CMK (cell line): ENCODE measurements around the gene KBTBD2.
"Not testable (repeated sequence)": the region's sequence is repeated elsewhere in the genome, so short reads cannot be mapped to it uniquely, and the experiment has no call there.

Source experiments
- DNase-seq: peaks from one replicate; pipeline ENCODE4 v3.0.0-alpha.2; 2010; ENCODE audit warnings: low read depth

Gene KBTBD2

DNA sequence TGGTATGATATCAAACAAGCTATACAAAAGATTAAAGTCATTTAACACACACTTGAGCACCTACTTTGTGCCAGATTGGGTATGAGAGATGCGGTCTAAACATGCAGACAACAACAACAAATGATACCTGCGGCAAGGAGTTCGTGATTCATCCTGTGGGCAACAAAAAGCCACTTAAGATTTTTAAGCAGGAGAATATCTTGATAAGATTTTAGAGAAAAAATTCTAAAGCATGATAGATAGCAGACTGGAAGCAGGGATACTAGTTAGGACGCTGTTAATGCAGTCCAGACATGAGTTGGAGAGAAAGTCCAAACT, 1.6 kb upstream of the KBTBD2 start:
- DNase-seq, result no peak

DNA sequence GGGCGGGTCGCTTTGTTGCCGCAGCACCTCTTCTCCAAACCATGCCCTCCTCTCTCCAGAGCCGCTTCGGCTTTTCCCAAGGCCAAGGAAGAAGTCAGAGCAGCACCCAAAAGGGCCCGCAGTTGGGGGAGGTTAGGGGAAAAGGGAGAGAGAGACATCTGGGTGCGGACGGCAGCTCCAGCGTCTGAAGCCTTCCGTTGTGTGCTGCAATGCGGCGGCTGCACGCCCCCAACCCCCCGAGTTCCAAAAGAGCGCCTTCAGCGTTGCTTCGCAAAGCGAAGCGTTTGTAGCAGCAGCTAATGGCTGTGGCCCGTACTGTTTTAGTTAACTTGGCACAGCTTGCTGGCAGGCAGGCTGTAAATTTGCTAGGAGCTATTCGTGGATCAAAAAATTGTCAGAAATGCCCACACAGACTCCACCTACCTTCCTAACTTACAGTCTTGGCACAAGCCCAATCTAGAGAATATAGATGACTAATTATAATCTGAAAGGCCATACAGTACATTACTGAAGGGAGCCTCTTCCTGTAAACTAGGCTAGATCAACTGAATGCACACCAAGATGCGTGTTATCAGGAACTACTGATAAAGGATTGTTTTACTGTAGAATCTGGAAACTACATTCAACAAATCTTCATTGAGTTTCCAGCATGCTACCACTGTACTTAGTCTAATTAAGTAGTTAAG, 1.1 kb upstream of the KBTBD2 start:
- no peak for DNase-seq

DNA sequence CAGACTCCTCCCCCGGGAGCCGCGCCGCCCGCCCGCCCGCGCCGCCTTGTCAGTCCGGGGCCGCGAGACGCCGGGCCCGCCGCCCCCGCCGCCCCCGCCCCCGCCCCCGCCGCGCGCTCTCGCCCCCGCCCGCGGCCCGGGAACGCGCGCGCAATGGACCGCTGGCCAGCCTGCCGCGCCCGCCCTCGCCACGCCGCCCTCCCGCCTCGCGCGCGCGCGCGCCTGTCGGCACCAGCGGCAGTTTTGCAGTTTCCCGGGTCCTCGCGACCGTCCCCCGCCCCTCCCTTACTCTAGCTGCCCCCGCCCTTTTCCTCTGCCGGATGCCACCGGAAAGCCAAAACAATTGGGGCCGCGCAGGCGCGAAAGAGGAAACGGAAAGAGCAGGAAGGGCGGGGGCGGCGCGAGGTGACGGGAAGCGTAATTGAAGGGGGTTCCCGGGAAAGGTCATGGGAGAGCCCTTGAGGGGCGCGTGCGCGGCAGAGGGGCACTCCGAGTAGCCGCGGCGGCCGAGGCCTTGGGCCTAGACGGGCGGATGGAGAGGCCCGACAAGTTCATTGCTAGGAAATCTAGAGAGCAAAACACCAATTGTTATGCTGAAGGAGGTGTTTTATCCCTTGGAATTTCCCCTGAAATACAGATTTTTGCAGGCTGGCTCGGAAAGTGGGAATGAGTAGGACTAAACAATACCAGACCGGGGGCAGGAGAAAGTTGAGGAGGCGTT, 400 bp upstream of the KBTBD2 start:
- DNase-seq, result peak; percentile 83

DNA sequence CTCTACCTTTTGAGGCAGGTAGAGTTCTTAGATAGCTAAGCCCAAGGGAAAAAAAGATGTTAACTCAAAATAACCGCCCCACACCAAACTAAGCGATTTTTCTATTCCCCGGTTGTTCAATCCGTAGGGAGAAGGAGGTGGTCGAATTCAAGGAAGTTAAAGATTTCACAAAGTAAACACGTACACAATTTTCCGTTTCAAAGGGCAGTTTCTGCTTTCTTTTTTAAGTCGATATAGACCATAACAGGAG, 842 bp downstream of the KBTBD2 start:
- DNase-seq, result no peak

DNA sequence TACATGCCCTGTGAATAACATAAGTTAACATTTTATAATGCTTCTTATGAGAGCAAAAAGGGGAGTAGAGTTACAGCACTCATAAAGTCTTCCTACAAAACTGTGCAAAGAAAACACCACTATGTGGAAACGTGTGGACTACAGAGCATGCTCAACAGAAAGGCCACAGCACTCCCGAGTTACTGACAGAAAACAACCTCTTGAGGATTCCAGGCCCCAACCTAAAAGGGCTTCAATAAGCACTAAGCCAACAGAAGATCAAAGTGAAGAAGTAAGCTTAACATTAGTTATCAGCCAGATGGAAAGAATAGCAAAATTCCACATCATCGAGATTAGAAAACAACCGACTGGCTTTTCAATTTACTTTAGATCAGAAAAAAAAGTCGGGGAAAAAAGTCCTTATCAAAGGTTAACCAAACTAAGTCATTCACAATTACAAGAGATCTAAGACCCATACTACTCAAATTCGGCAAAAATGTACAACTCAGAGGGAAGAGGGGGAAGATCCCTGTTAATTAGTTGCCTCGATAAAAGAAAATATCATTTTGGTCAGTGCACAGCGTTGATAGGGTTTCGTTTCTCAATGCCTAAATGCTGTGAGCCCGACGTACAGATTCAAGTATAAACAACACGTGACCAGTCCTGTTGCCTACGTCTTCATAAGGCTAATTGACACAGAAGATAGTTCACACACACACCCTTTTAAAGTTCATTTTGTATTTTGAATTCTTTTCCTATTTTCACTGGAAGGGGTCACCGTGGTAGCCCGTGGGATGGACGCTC, 1.4 kb downstream of the KBTBD2 start:
- DNase-seq, result no peak

DNA sequence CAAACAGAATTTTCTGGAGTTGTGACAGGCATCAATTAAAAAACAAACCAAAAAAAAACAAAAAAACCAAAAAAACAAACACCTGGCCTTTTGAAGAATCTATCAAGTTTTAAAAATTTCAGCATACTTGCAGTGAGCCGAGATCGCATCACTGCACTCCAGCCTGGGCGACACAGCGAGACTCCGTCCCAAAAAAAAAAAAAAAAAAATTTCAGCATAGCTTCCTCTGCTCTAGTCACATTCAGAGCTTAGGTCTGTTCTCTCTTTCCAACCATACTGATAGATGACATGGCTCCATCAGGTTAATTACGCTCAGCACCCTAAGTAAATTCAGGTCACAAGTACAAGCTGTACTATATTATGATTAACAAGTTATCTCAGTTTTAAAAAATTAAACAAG, 3.1 kb downstream of the KBTBD2 start:
- no peak for DNase-seq

DNA sequence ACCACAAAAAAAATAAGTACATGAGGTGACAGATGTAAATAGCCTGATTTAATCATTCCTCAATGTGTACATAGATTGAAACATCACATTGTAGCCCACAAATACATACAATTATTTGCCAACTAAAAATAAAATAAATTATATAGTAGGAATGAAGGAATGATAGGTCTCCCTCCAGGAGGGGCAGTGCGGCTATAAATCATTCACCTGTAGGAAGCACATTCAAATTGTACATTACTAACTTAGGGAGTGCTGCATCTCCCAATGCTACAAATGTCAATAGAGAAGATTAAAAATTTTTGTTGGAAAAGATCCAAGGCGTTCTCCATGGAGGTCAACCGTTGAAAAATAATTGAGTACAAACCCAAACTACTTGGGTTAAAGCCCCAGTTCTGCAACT, 4.2 kb downstream of the KBTBD2 start:
- no peak for DNase-seq

DNA sequence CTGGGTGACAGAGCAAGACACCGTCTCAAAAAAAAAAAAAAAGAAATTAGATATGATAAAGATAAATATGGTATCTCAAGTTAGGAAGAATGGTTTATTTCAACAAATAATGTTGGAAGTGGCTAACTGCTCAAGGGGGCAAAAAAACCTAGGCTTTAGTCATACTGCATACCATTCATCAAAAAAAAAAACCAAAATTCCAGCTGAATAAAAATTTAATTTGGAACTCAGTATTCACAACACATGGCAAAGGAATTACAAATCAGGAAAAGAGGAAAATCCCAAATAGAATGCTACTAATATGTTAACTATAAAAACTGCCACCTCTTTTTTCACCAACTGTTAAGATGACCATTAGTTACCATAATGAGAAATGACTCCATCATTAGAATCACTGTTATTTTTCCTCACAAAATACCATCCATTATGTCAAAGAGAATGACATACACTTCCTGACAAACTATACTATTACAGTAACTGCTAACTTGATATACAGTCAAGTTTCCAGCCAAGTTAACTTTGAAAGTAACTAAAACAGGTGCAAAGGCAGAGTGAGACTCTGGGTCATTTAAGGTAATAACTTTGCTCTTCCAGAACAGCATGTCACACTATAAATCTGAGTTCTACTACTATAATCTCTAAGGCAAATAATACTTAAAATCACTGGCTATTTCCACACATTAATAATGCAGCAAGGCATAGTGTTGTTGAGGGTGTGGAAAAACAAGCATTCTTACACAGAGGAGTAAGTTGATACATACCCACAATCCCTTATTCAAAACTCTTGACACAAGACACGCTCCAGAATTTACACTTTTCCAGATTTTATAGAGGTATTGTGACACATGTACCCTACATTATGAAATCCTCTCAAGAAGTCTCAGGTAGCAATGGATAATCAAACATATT, 10.2 kb downstream of the KBTBD2 start:
- DNase-seq, result no peak

DNA sequence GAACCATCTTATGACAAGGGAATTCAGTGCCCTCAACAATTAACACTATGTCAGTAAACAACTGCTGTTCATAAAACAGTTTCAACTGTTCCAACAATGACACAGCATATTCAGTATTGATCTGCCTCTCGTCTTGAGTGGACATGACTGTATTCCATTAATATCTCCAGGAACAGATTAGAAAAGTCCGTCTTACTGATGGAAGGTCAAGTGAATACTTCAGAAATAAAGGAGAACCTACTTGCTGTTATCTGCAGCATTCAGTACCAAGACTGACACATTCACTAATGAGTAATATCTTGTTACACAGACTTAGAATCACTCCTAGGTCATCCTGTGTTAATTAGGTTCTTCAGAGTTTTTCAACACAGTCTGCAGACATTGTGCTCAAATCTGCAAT, 12.1 kb downstream of the KBTBD2 start:
- DNase-seq, result no peak

DNA sequence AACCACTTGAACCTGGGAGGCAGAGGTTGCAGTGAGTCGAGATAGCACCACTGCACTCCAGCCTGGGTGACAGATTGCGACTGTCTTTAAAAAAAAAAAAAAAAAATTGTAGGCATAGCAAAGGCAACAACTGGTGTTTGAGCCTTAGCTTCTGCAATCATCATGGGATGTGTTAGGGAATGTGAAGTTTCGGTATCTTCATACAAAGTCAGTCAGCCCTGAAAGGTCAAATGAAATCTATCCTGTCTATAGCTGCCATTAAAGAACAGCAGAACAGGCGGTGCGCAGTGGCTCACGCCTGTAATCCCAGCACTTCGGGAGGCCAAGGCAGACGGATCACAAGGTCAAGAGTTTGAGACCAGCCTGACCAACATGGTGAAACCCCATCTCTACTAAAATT, 13.5 kb downstream of the KBTBD2 start:
- DNase-seq, result not testable (repeated sequence)

DNA sequence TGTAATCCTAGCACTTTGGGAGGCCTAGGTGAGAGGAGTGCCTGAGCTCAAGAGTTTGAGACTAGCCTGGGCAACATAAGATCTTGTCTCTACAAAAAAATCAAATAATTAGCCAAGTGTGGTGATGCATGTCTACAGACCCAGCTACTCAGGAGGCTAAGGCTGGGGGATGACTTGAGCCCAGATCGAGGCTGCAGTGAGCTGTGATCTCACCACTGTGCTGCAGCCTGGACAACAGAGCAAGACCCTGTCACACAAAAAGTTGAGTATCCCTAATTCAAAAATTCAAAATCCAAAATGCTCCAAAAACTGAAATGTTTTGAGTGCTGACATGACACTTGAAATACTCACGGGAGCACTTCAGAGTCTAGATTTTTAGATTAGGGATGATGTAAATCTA, 19.1 kb downstream of the KBTBD2 start:
- no peak for DNase-seq

DNA sequence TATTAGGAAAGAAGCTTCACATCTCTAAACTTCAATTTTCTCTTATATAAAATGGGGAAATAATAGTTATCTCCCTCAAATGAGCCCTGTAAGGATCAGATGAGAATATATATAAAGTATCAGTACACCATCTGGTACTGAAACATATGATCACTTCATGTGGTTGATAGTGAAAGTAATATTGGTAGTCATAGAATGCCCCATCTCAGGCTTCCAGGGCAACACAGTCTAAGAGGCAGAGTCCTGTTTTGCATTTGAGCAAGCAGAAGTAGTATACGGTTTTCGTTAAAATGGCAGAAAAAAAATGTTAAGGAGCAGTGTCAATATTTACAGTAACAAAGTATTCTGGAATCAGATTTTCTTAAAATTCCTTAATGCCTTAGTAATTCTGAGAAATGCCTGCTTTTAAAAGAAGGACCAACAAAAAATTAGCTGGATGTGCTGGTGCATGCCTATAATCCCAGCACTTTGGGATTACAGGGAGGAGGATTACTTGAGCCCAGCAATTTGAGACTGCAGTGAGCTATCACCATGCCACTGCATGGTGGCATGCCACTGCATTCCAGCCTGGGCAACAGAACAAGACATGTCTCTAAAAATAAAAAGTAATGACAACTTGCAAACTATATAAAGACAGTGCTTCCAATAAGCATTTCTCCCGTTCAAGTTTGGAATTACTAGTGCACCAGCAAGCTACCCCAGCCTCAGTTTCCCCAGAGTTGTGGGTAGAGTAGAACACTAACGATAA, 19.8 kb downstream of the KBTBD2 start:
- no peak for DNase-seq

DNA sequence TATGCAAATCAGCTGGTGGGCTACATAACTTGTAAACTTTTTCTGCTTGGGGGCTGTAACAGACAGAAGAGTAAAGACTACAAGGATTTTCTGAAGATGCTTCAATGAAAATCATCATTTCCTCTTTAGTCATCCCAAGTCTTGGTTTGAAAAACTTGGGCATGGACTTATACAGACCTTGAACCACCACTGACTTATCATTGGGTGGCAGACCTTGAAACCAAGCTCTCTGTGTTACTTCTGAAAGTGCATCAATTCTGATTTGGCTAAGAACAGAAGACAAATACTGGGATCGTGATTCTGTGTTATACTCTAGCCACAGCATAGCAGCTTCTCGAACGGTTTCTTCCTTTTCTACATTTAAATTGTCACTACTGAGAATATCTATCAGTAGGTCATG, 21.3 kb downstream of the KBTBD2 start:
- DNase-seq, result no peak

DNA sequence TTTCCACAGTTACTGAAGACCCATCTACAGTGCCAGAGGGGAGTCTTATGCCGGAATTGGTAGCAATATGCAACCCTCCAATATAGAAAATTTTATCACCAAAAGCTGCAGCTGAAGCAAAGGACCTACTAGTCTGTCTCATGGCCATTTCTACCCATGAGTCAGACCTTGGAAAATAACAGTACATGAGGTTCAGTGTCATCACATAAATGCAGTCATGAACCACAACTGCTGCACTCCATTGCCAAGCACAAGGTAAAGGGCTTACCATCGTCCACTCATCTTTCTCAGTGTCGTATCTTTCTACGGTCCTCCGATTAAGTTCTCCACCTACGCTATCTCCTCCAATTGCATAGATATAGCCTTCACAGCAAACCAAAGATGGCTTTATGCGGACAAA, 21.8 kb downstream of the KBTBD2 start:
- no peak for DNase-seq

DNA sequence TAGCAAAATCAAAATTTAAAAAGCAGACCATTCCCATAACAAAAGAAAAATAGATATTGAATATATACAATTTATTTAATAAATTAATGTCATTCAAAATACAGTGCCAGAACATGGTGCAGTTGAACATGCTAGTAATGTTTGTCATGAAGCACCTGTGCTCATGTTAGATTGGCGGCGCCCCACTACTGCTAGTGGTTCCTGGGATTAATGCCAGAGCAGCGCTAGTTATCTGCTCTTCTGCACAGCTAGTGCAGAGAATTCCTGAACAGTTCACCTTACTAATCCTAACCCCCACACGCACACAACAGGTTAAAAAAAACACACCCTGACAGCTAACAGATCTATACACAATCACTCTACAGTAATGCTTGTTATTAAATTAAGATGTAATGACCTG, 23.4 kb downstream of the KBTBD2 start:
- no peak for DNase-seq

DNA sequence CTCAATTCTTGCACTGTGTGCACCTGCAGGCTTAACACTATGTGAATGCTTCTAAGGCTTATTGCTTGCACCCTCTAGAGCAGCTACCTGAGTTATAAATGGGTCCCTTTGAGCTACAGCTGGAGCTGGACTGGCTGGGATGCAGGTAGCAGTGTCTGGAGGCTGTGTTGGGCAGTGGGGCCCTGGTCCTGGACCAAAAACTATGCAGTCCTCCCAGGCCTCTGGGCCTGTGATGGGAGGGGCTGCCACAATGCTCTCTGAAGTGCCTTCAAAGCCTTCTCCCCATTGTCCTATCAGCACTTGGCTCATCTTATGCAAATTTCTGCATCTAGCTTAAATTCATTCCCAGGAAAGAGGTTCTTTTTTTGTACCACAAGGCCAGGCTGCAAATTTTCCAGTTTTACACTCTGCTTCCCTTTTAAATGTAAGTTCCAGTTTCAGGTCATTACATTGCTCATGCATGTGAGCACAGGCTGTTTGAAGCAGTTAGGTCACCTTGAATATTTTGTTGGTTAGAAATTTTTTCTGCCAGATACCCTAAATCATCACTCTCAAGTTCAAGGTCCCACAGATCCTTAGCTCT, 26.0 kb downstream of the KBTBD2 start:
- DNase-seq, result no peak

DNA sequence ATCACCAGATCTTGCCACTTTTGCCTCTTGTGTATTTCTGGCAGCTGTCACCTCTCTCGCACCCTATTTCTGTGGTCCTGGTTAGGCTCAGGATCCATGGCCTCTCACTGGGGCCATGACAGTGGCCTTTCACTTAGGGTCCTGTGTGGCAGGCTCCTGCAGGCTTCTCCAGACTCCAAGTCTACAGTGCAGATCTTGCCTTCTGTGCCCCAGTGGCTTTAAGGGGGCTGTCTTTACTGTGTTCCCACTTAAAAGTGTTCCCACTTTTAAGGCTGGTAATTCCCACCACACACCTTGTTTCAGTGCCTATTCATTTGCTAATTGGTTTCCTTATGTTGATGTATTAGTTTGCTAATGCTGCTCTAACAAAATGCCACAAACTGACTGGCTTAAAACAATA, 27.7 kb downstream of the KBTBD2 start:
- not testable (repeated sequence) for DNase-seq

DNA sequence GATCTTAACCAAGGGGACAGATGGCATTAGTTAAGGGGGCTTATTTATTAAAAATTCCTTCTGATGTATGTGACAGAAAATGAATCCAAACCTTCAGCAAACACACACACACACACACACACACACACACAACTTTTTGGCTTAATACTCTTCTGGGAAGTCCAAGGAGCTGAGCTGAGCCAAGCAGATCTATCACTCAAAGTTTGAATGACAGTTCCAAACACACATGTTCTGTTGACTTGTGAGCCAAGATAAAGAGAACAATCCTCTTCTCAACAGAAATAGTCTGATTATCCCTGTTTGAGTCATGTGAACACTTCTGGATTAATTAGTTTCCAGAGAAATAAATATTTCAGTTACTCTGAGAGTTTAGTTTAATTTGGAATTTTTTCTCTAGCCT, 31.5 kb downstream of the KBTBD2 start:
- DNase-seq, result no peak

DNA sequence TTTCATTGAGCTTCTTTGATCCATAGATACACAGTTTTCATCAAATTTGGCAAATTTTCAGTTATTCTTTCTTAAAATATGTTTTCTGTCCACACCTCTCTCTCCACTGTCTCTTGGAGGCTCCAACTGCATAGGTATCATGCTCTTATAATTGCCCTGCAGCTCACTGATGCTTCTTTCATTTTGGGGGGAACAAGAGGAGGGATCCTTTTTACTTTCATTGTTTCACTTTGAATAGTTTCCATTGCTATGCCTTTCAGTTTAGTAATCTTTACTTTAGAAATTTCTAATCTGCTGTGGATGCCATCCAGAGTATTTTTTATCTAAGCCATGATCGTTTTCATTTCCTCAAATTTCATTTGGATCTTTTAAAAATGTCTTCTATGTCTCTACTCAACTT, 32.9 kb downstream of the KBTBD2 start:
- DNase-seq, result no peak

DNA sequence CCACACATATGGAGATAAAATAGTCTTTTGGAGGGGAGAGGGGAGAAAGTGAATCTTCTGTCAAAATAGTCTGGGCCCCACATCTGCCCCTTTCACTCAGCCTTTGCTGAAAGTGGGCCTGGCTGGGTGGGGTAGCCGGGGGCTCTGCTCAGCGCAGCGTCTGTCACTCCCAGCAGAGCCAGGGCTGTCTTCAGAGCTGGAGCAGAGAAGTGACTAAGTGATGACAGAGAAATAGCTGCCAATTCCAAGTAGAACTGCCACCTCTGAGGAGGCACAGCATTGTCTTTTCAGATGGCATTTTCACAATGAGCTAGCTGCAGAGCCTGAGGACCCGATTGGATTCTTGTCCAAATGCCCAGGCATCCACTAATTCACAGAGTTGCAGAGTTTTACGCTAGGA, 34.5 kb downstream of the KBTBD2 start:
- not testable (repeated sequence) for DNase-seq
